ENCODE data around the gene STK24. TPM values are rescaled to one million over a fixed set of nuclear protein-coding genes. Genes with fewer than 3 reads are reported as not detected.

Gene STK24
- total RNA-seq, 4 donors from 2014 or later: 29.7 to 73.5 (median 62.6) TPM

DNA sequence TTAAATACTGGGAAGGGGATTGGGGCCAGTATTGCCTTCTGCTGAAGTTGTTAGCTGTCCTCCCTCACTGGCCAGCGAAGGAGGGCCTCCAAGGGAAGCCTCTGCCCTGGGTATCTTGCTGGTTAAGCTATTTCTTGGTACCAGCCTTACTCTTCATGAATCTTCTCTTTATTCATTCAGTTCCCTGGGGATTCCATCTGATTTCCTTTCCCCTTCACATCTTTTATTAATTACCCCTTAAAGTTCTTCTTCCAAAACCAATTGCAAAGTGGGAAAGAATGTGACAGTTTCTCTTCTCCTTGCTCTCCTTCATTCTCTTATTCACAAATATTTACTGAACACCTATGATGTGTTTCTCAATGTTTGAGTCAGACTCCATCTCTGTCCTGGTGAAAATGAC, 36.7 kb upstream of the STK24 start:
- no peaks in the 10 kb centered on the region for H3K36me3 ChIP-seq
- no peak for TF ChIP-seq POLR2A (IDR thresholded peaks at IDR 0.05)
- TF ChIP-seq, protein P1, sequence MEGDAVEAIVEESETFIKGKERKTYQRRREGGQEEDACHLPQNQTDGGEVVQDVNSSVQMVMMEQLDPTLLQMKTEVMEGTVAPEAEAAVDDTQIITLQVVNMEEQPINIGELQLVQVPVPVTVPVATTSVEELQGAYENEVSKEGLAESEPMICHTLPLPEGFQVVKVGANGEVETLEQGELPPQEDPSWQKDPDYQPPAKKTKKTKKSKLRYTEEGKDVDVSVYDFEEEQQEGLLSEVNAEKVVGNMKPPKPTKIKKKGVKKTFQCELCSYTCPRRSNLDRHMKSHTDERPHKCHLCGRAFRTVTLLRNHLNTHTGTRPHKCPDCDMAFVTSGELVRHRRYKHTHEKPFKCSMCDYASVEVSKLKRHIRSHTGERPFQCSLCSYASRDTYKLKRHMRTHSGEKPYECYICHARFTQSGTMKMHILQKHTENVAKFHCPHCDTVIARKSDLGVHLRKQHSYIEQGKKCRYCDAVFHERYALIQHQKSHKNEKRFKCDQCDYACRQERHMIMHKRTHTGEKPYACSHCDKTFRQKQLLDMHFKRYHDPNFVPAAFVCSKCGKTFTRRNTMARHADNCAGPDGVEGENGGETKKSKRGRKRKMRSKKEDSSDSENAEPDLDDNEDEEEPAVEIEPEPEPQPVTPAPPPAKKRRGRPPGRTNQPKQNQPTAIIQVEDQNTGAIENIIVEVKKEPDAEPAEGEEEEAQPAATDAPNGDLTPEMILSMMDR (IDR thresholded peaks at IDR 0.05): no peak
- no peaks in the 10 kb centered on the region for H3K27me3 ChIP-seq
- no peaks in the 10 kb centered on the region for H3K9me3 ChIP-seq
- no peak overlapping the region for H3K27ac ChIP-seq
- no peak overlapping the region for H3K4me3 ChIP-seq
- DNase-seq: no peak
- H3K4me1 ChIP-seq: no peaks in the 10 kb centered on the region
- intact Hi-C loops (cut with DNase I; ENCODE audit: low total_unique reads): no loop called here

DNA sequence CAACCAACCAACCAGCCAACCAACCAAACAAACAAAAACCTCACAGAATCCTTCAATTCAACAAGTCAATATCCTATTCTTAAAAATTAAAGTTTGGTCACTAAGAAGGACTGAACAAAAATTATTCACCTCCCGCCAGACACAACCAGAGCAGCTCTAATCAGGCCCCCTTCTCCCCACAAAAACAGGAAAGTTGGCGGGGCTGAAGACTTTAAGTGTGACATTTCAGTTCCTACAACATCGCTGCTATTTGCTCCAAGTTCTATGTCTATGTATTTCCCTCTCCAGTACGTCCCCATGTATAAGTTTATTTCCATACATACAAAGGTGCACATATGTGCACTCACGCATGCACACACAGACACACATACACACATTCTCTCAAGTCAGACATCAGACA, 32.8 kb upstream of the STK24 start:
- H3K9me3 ChIP-seq: no peaks in the 10 kb centered on the region
- H3K27ac ChIP-seq: no peak overlapping the region
- no peak overlapping the region for H3K4me3 ChIP-seq
- H3K36me3 ChIP-seq: no peaks in the 10 kb centered on the region
- DNase-seq: no peak
- TF ChIP-seq, protein P1 (IDR thresholded peaks at IDR 0.05): no peak
- TF ChIP-seq POLR2A (IDR thresholded peaks at IDR 0.05): no peak
- intact Hi-C loops (cut with DNase I; ENCODE audit: low total_unique reads): no loop called here
- H3K27me3 ChIP-seq: no peaks in the 10 kb centered on the region
- H3K4me1 ChIP-seq: no peaks in the 10 kb centered on the region

DNA sequence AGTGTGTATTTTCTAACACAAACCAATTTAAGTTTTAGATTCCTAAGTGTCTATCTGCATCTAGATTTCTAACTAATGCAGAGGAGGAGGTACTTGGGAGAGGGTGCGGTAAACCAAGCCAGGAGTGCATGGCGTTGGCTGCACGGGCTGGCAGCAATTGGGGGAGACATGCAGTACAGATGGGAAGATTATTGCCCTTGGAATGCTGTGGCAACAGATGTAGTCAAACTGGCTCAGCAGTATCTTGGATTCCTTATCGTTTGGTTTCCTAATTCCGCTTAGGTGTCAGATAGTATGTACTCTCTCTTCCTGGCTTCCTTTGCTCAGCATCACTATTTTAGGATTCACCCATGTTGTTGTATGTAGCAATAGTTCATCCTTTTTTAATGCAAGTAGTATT, 29.4 kb upstream of the STK24 start:
- intact Hi-C loops (cut with DNase I; ENCODE audit: low total_unique reads): no loop called here
- Histone ChIP-seq H3K9me3 (no peaks in the 10 kb centered on the region), H3K4me3 (no peak overlapping the region), H3K27me3 (no peaks in the 10 kb centered on the region), H3K27ac (no peak overlapping the region), H3K4me1 (no peaks in the 10 kb centered on the region), H3K36me3 (no peaks in the 10 kb centered on the region)
- DNase-seq: no peak
- TF ChIP-seq, protein P1 (IDR thresholded peaks at IDR 0.05): no peak
- TF ChIP-seq POLR2A (IDR thresholded peaks at IDR 0.05): no peak

DNA sequence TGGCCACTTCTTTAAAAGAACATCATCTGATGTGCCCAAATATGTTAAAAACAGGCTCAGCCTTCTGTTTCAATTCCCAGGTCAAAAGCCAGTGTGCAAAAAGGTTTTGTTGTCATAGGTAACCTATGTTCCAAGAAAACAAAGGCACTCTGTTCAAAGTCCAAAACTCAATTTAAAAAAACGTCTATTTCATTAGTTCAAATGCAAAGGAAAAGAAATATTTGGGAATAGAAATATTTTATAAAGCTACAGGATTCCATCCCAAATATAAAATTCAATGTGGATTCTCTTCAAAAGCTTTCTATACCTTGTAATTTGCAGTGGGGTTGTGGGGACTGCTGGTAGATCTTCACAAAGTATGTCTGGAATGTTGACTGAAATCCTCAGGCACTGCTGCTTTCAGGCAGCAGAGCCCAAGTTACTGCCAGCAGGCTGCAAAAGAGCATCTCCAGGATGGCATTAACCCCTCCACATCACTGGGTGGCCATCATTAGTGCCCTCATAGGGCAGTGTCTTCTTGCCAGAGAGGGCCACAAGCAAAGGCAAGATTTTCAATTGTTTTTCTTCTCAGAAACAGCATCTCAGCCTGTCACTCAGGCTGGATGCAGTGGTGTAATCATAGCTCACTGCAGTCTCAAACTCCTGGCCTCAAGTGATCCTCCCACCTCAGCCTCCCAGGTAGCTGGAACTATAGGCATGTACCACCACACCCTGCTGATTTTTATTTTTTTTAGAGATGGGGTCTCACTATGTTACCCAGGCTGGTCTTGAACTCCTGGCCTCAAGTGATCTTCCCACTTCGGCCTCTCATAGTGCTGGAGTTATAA, 22.8 kb upstream of the STK24 start:
- DNase-seq: no peak
- no peaks in the 10 kb centered on the region for H3K27me3 ChIP-seq
- H3K36me3 ChIP-seq: no peaks in the 10 kb centered on the region
- no peak overlapping the region for H3K4me3 ChIP-seq
- no peak overlapping the region for H3K27ac ChIP-seq
- no peaks in the 10 kb centered on the region for H3K4me1 ChIP-seq
- H3K9me3 ChIP-seq: no peaks in the 10 kb centered on the region
- intact Hi-C loops (cut with DNase I; ENCODE audit: low total_unique reads): no loop called here
- TF ChIP-seq, protein P1 (IDR thresholded peaks at IDR 0.05): no peak
- TF ChIP-seq POLR2A (IDR thresholded peaks at IDR 0.05): no peak

DNA sequence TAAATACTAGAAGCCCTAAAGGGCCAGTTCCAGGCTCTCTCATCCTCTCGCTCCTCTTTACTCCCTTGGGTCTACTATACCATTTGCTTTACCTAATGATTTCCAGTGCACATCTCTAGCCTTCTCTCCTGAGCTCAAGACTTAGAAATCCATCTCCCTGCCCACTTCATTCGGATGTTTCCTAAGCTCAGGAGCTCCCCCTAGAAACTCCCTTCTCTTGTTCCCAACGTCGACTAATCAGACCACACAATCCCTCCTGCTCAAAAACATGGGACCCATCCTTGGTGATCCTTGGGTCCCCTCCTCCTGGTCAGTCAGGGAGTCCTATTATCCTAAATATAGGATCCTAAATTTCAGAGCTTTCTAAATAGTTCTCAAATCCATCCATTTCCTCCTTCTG, 21.1 kb upstream of the STK24 start:
- no peak overlapping the region for H3K27ac ChIP-seq
- TF ChIP-seq, protein P1 (IDR thresholded peaks at IDR 0.05): no peak
- no peak for TF ChIP-seq POLR2A (IDR thresholded peaks at IDR 0.05)
- no peaks in the 10 kb centered on the region for H3K27me3 ChIP-seq
- intact Hi-C loops (cut with DNase I; ENCODE audit: low total_unique reads): no loop called here
- H3K4me1 ChIP-seq: no peaks in the 10 kb centered on the region
- no peak overlapping the region for H3K4me3 ChIP-seq
- no peak for DNase-seq
- H3K9me3 ChIP-seq: no peaks in the 10 kb centered on the region
- no peaks in the 10 kb centered on the region for H3K36me3 ChIP-seq
